ENCODE data around the gene OPN3. TPM values are rescaled to one million over a fixed set of nuclear protein-coding genes. Genes with fewer than 3 reads are reported as not detected.

The OPN3 gene
- total RNA-seq, 4 donors from 2014 or later, result 10.9 to 20.0 (median 12.8) TPM

GRCh38 chr1:241622669-241623068, 17.5 kb downstream of the OPN3 start:
- DNase-seq (ENCODE audit: low spot score) (no peak), ATAC-seq (ENCODE audit: low FRiP score) (no peak)
- no peak for TF ChIP-seq CTCF (IDR thresholded peaks at IDR 0.05)

GRCh38 chr1:241617426-241617825, 22.7 kb downstream of the OPN3 start:
- ATAC-seq (ENCODE audit: low FRiP score) (no peak), DNase-seq (ENCODE audit: low spot score) (no peak)
- no peak for TF ChIP-seq CTCF (IDR thresholded peaks at IDR 0.05)

- TF ChIP-seq CTCF (IDR thresholded peaks at IDR 0.05), result no peak
- DNase-seq (ENCODE audit: low spot score) (no peak), ATAC-seq (ENCODE audit: low FRiP score) (no peak)
Measured at GRCh38 chr1:241615043-241615974, 24.9 kb downstream of the OPN3 start.

GRCh38 chr1:241614572-241614971, 25.6 kb downstream of the OPN3 start:
- no peak for TF ChIP-seq CTCF (IDR thresholded peaks at IDR 0.05)
- DNase-seq (ENCODE audit: low spot score), result no peak
- no peak for ATAC-seq (ENCODE audit: low FRiP score)

GRCh38 chr1:241614144-241614543, 26.0 kb downstream of the OPN3 start:
- no peak for TF ChIP-seq CTCF (IDR thresholded peaks at IDR 0.05)
- ATAC-seq (ENCODE audit: low FRiP score) (no peak), DNase-seq (ENCODE audit: low spot score) (no peak)

GRCh38 chr1:241612533-241613477, 27.4 kb downstream of the OPN3 start:
- no peak for DNase-seq (ENCODE audit: low spot score)
- peak; percentile 55 for ATAC-seq (ENCODE audit: low FRiP score)
- TF ChIP-seq CTCF (IDR thresholded peaks at IDR 0.05), result no peak

Data from omental fat pad (tissue), 4 donors.